Progenitor cell of endocrine pancreas (in vitro differentiated cells): Measurements from ENCODE around the gene ACSL5. TPM values are rescaled to one million over a fixed set of nuclear protein-coding genes. Genes with fewer than 3 reads are reported as not detected.

Experiments
- DNase-seq: peaks from one replicate; pipeline ENCODE4 v3.0.0; 2021; ENCODE audit warnings: low spot score; ENCODE audit not compliant: unreplicated experiment
- H3K27ac Mint-ChIP-seq: 2 replicates; pipeline ENCODE4 v1.8.0; 2021; ENCODE audit warnings: mild to moderate bottlenecking, moderate library complexity, mixed read lengths
- H3K27me3 Mint-ChIP-seq: 2 replicates; pipeline ENCODE4 v1.8.0; 2021; ENCODE audit warnings: mixed read lengths
- H3K36me3 Mint-ChIP-seq: 2 replicates; pipeline ENCODE4 v1.8.0; 2022; ENCODE audit warnings: mixed read lengths; ENCODE audit not compliant: insufficient read depth
- H3K4me1 Mint-ChIP-seq: 2 replicates; pipeline ENCODE4 v1.8.0; 2021; ENCODE audit warnings: low read depth, mixed read lengths
- H3K4me3 Mint-ChIP-seq: 2 replicates; pipeline ENCODE4 v1.8.0; 2021; ENCODE audit warnings: low read depth, mild to moderate bottlenecking, moderate library complexity, mixed read lengths
- H3K9me3 Mint-ChIP-seq: 2 replicates; pipeline ENCODE4 v1.8.0; 2021; ENCODE audit warnings: low read depth, mixed read lengths
- CTCF ChIP-seq: fragments of 200-600 bp; sonication (generic); IDR thresholded peaks from one replicate; pipeline ENCODE4 v1.5.0; 2021; ENCODE audit warnings: antibody characterized with exemption, mild to moderate bottlenecking; ENCODE audit not compliant: unreplicated experiment
- total RNA-seq: library from RNA; stranded (reverse); gene quantifications from 2 replicates; pipeline ENCODE4 v1.2.1, GENCODE V29; 2021

ACSL5 gene
- total RNA-seq, 1 donor from 2014 or later, result 0.22 TPM

GRCh38 chr10:112467541-112468075 is 93.7 kb downstream of the ACSL5 start:
- DNase-seq, result no peak
- peaks cover 4% of the 10 kb centered on the region for H3K9me3 Mint-ChIP-seq

GRCh38 chr10:112471878-112472487 is 98.1 kb downstream of the ACSL5 start:
- H3K36me3 Mint-ChIP-seq, result no peaks in the 10 kb centered on the region

More at GRCh38 chr10:112467541-112468075, 93.7 kb downstream of the ACSL5 start:
- peaks cover 16% of the 10 kb centered on the region for H3K4me1 Mint-ChIP-seq
- no peak overlapping the region for H3K4me3 Mint-ChIP-seq
- peaks cover 20% of the 10 kb centered on the region for H3K36me3 Mint-ChIP-seq
- no peaks in the 10 kb centered on the region for H3K27me3 Mint-ChIP-seq
- H3K27ac Mint-ChIP-seq, result no peak overlapping the region
- TF ChIP-seq CTCF, result no peak

GRCh38 chr10:112475575-112476218 is 101.8 kb downstream of the ACSL5 start:
- Mint-ChIP-seq H3K27ac (no peak overlapping the region), H3K27me3 (no peaks in the 10 kb centered on the region), H3K9me3 (no peaks in the 10 kb centered on the region), H3K36me3 (peaks cover 3% of the 10 kb centered on the region), H3K4me1 (peaks cover 11% of the 10 kb centered on the region), H3K4me3 (no peak overlapping the region)
- no peak for TF ChIP-seq CTCF
- DNase-seq, result no peak

More at GRCh38 chr10:112471878-112472487, 98.1 kb downstream of the ACSL5 start:
- Mint-ChIP-seq H3K4me1 (peaks cover 16% of the 10 kb centered on the region), H3K9me3 (no peaks in the 10 kb centered on the region), H3K27ac (peak overlapping the region; percentile 21), H3K4me3 (no peak overlapping the region), H3K27me3 (no peaks in the 10 kb centered on the region)
- no peak for DNase-seq
- peak; percentile 80 for TF ChIP-seq CTCF

Other genes with a start within 250 kb of the ACSL5 start
- 19.7 and 20.1 TPM in 2 replicates for gene GPAM, start 190.4 kb upstream of the ACSL5 start, total RNA-seq
- gene TECTB, start 90.7 kb upstream of the ACSL5 start, total RNA-seq, result not detected in 2 replicates
- 46.8 and 47.9 TPM in 2 replicates for gene ZDHHC6, start 72.8 kb downstream of the ACSL5 start, total RNA-seq
- gene VTI1A, start 73.1 kb downstream of the ACSL5 start, total RNA-seq, result 39.4 and 41.0 TPM in 2 replicates